Fibroblast of gingiva (primary cell): ENCODE measurements around the gene PAX2.

ENCODE experiments used
- DNase-seq: peaks from one replicate; pipeline ENCODE4 v3.0.0-alpha.2; 2011; ENCODE audit warnings: low read depth

PAX2 gene

DNA sequence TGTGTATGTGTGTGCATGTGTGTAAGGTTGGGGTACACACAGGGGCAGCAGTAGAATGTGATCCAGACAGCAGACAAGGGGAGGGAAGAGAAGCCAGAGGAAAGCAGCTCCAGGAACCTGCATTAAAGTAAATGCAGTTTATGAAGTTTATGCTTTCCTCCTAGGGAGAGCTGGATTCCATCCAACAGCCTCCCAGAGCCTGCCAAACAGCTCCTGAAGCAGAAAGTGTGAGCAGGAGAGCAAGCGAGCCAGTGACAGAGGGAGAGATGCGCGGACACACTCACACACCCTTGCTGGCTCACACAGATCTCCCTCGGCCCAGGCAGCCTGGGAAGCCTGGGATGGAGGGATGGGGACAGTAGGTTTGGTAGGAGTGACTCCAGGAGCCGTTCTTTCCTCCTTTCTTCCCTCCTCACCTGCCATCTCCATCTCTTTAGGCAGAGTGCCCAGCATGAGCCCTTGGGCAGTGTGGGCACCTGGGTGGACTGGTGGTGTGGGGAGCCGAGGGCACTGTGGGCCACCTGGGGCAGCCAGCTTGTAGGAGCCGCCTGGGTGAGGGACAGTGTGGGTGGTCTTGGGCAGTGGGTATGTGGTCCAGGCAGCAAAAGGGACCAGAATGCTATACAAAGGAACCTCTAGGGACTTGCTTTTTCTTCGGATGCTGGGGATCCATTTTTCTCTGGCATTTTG lies 46.1 kb downstream of the PAX2 start:
- no peak for DNase-seq

DNA sequence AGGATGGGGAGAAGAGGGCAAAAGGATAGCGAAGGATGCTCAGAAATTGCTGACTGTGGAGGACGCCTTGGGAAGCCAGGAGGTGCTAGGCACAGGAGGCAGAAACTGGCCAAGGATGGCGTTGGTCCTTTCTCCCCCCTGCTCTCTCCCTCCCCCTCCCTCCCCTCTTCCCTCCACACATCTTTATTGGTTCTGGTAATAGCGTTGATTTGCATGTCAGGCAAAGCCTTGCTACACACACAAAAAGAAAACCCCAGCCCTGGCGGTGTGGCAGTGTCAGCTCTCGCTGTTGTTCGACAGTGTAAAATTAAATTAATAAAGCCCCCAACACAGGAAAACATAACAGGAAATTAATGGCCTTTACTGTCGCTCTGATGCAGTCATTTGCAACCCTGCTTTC lies 47.2 kb downstream of the PAX2 start:
- no peak for DNase-seq

DNA sequence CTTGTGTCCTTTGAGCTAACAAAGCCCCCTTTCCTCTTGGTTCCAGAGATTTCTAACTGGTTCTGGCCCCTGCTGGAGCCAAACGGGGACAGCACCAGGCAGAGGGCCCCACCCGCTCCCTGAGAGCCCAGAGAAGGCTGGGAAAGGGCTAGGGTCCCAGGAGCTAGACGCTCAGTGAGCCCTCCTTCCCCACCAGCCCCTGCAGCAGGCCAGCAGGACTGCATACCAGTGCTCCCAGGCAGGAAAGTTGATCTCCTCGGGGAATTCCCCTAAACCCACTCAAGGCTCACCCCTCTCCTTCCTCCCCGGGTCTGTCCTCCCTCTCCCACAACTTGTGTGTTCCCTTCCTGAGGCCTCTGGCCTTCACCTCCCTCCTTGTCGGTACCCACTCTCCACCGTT lies 47.7 kb downstream of the PAX2 start:
- no peak for DNase-seq

DNA sequence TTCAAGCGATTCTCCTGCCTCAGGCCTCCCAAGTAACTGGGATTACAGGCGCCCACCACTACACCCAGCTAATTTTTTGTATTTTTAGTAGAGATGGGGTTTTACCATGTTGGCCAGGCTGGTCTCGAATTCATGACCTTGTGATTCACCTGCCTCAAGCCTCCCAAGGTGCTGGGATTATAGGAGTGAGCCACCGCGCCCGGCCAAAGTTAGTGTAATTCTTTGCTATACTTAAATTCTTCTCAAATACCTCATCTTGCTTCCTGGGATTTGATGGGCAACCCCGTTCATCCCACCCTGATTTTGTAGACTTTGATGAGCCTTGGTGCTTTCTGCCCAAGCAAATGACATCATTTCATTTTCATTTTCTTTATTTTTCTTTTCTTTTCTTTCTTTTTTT lies 54.5 kb downstream of the PAX2 start:
- no peak for DNase-seq

DNA sequence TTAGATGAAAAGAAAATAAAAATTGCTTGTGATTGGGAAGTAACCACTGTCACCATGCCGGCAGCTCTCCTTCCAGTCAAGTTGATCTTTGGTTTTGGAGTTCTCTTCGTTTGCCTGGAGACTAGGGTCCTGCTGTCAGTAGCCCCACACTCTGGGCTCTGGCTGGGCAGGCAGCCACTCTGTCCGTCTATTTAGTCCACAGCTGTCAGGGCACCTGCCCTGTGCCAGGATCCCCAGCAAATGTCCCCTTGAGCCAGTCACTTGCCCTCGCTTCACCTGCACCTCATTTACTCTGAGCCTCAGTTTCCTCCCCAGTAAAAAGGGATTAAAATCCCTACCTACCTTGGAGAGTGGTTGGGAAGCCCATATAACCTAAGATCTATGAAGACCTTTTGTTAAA lies 55.5 kb downstream of the PAX2 start:
- DNase-seq: no peak

DNA sequence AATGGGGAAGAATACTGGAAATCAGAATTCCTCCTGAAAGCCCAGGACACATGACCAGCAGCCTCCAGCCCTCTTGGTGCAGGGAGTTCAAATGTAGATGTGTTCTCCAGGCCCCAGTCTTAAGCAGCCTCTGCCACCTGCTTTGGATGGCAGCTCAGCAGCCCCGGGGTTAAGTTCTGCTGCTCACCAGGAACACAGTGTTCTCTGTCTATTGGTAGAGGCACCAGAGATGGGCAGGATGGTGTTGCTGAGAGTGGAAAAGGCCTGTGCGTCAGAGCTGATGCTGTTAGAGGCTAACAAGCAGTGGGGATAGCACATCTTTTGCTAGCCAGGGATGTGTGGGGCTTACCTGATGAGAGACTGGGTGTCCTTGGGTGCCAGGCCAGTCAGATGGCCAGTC lies 56.8 kb downstream of the PAX2 start:
- no peak for DNase-seq

DNA sequence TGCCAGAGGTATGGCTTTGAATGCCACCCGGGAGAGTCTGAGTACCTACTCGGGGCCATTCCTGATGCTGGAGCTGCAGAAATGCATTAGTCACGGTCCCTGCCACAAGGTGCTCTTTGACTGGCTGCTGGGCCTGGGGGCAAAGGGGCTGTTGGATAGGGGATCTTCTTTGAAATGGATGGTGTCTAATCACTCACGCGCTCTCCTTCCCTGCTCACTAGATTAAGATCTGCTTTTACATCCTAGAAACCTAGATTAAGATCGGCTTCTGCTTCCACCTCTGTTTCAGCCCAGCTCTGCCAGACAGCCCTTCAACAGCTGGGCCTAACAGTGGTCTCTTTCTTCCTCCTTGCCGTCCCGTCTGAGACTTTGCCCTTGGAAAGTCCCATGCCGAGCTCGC lies 57.2 kb downstream of the PAX2 start:
- DNase-seq: no peak

DNA sequence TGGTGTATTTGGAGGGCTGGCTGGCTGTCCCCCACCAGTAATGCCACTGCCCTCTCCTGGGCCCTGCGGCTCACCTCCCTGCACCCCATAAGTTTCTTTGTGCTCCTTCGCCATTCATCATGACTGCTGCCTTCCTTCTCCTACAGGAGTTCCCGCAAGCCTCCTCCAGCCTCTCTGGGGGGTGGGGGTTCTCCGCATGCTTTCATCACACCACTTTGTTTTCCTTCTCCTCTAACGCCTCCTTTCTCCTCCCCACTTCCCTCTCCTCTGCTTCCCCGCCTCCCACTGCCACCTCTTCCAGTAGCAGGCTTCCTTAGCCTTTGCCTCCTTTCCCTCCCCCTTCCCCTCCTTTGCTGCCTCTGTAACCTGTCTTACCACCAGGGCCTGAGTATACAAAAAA lies 58.1 kb downstream of the PAX2 start:
- no peak for DNase-seq

DNA sequence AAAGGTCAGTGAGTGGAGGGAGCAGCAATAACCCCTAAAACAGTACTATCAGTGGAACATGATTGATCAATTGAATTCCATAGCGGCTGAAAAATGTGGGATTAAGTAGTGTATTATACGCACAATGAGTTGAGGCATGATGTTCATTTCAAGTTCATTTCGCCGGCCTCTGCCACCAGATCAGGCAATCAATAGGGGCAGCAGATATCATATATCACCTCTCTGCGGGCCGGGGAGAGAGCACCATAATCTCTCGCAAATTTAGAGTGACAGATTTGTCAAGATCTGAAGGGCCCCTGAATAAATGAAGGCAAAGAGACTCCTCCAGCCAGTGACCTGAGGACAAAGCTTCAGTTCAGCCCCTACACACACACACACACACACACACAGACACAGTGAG lies 58.5 kb downstream of the PAX2 start:
- no peak for DNase-seq

DNA sequence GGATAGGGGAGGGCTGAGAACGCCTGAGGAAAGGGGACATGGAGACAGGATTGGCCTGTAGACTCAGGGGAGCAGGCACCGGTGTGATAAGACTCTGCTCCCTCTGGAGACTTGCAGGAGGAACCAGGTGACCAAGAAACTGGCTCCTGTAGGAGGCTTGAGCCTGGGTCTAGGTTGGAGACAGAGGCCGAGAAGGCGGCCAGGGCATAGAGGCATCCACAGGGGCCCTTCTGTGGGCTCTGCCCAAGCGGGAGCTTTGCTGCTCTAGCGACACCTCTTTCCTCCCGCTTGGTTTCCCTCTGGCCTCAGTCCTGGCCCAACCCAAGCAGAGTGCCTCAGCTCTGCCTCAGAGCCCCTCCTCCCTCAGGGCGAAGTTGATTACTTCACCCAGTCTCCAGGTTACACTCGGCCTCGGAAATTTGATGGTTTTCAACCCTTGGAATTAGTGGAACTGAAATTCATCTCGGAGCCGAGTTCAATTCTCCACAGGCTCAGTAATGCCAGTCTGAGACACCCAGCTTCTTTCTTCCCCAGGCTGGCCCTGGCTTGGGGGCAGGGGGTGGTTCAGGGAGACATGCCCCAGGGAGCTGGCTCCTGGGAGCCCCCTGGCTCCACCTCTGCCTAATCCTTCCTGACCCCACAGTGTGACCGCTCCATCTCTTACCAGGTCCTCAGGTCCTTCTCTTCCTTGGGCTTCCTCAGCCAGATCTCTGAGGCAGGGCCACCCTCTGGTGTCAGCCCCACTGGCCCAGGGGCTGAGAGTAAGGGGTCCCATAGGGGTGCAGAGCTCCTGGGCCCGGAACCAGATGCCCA lies 60.4 kb downstream of the PAX2 start:
- DNase-seq: no peak

DNA sequence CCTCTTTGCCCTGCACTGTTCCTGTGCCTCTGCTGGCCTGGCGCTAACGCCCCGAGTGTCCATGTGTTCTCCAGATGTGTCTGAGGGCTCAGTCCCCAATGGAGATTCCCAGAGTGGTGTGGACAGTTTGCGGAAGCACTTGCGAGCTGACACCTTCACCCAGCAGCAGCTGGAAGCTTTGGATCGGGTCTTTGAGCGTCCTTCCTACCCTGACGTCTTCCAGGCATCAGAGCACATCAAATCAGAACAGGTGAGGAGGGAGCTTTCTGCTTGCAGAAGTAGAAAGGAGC lies 60.9 kb downstream of the PAX2 start:
- DNase-seq: no peak

DNA sequence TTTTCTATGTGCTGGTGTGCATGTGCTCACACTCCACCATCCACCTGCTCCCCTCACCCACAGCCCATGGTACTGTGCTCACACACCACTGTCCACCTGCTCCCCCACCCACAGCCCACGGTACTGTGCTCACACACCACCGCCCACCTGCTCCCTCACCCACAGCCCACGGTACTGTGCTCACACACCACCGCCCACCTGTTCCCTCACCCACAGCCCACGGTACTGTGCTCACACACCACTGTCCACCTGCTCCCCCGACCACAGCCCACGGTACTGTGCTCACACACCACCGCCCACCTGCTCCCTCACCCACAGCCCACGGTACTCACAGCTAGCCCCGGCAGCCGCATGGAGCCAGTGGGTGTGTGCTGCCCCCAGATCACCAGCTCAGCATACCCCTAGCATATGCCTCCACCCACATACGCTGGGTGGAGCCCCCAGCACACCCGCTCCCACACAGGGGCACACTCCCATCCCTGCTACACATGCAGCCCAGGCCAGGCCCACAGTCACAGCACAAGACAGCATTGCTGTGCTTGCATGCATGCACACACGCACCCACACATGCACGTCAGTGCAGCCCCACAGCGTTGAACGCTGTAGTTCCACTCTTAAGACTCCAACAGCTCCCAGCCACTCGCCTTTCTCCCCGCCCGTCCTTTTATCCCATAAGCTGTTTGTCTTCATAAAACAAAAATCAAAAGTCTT lies 62.0 kb downstream of the PAX2 start:
- DNase-seq: no peak

DNA sequence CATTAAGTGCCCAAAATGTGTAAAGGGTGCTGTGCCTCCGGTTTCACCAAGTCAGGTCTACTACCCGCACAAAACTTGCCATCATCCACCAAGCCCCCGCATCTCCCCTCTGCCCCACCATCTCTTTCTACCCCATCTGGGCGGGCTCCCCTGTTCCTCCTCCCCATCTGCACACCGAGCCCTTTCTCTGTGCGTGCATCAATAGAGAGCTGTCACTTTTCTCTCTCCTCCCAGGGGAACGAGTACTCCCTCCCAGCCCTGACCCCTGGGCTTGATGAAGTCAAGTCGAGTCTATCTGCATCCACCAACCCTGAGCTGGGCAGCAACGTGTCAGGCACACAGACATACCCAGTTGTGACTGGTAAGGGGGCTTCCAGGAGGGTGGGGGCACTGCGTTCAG lies 63.5 kb downstream of the PAX2 start:
- no peak for DNase-seq

DNA sequence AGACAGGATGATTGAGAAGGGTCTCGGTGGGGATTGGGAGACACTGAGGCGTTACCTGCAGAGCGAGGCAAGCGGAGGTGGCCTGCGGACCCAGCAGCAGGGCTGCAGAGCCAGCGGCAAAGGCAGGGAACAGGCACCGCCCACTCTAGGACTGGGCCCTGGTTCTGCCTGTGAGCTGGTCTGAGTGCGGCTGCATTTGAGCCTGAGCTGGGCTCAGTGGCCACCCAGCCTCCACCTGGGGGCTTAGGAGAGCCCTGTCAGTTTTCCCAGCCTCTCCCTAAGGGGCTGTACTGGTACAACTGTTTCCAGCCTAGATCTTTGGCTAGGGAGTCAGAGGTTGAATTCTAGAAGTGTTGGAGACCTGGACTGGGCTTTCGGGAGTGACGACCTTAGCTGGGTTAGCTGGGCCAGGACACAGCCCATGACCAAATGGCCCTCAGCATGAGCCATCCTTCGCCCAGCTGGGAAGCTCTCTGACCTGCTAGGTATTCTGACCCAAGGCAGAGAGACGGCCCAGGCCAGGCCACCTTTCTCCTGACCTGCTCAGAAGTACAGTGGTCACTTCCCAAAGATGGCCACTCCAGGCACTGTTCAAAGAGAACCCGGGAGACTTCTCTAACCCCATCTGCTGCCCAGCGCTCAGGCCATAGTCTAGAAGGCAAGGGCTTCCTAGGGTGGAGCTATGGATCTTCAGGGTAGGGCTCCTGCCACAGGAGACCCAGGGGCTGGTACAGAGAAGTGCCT lies 64.9 kb downstream of the PAX2 start:
- no peak for DNase-seq

DNA sequence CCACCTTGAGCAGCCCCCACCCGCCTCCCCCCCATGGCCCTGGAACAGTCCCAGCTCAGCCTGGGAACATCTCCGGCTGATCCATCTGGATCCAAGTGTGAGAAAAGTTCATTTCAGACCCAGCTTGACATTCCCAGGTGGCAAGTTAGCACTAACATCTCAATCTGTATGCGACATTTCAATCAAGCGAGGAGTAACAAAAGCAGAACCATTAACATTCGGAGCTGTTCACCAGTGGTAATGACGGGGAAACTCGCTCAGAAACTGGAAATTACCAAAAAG lies 65.4 kb downstream of the PAX2 start:
- DNase-seq: no peak

DNA sequence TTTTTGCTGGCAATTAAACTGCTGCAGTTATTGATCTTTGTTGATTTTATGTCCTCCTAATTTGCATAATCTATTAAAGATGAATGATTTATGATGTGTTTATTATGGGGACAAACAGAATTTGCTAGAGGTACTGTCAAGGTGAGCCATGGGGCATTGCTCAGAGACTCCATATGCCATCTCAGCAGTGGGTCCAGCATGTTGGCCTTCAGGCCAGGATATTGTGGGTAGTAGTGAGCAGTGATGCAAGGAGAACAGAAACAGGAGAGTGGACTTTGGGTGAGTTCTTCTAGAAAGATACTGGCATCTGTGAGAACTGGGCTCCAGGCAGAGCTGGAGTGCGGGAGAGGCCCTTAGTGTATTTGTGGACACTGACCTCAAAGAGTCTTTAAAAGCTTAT lies 65.9 kb downstream of the PAX2 start:
- no peak for DNase-seq

DNA sequence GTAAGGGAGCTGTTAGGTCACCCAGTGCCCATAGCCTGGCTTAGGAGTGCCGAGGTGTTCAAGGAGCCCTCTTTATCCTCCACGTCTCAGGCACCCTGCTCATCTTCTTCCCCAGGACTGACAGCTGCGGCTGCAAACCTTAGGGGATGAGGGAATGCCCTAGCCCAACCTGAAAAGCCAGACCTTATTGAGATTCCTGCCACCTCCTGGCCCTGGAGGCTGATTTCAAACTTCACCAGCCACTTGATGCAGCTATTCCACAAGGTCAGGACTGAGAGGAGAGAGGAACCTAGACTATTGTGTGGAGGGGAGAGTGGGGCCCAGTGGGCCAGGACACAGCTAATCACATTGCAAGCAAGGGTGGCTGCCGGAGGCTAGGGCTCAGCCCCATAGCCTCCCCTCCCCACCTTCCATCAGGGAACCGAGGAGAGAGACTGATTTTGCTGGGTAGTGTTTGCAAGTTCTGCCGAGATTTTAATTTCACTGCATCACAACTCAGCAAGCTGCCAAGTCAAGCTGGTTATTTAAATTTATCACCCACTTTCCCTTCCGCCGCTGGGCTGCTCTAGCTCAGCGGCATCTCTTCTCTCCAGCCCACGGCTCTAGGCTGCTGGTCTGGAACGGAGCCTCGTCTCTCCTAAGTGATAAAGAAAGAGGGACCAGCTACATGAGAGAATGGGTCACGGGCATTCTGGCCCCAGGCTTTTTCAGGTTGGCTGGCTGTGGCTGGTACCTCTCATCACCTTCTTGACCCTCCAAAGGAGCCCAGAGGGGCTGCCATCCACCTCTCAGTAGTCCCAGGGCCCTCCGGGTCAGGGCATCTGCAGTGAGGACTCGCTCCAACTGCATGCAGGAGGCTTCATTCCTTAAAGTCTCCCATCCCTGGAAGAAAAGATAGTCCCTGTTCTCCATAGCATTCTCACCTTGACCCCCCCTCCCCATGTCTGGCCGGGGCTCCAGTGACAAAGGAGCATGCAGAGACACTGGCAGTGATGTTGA lies 66.7 kb downstream of the PAX2 start:
- no peak for DNase-seq

DNA sequence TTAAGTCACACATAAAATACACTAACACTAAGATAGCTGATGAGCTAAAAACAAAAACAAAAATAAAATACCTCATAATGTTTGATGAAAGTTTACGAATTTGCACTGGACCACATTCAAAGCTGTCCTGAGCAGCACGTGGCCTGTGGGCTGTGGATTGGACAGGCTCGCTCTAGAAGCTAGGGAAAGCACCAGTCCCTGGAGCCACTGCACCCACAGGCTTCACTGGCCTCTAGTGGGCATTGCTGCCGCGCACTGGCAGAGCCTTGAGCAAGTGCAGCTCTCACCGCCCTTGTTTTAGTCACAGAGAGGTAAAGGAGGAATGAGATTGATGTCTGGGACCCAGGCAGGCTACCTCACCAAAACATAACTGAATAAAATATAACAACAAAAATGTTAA lies 67.6 kb downstream of the PAX2 start:
- no peak for DNase-seq

DNA sequence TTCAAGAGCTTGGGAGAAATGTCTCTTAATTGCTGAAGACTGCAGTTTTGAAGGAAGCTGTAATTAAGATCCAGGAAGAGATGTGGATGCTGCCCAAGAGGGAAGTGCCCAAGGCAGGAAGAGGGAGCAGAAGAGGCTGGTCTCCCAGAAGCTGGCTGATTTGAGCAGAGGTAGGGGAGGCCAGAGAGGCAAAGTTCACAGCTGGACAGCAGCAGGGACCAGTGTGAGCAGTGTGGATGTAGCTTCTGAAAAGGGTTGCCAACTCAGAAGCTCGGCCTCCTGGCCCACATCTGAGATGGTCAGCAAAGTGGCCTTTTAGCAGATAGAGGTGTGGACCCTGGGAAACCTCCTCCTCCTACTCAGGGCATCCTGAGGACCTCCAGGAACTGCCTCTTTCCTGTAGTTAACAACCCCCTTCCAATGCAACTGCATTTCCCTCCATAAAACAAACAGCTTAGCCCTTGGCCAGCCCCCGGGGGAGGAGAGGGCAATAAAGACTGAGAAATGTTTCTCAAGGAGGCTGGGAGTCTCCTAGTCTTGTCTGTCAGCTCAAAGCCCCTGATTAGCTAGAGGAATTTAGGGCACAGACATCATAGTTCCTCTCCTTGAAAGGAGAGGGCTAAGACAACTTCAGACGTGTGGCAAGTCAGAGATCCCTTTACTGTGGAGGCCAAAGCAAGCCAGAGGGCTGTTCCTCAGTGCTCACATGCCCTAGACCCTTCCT lies 69.5 kb downstream of the PAX2 start:
- no peak for DNase-seq

DNA sequence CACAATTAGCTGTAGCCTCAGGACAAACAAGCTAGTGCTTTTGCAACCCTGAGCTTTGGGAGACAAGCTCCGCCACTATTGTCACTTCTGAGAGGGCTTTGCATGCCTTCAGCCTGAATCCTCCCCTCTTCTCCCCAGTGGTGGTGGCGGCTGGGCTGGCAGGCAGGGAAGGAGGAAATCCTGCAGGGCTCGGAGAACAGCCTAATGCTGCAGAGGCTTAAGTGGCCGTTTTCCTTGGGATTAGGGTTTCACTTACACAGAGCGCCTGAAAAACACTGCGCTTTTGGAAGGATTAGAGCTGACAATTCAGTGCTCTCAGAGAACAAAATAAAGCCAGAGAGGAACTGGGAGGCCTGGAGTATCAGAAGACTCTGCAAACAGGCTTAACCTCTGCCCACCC lies 71.3 kb downstream of the PAX2 start:
- DNase-seq: no peak

DNA sequence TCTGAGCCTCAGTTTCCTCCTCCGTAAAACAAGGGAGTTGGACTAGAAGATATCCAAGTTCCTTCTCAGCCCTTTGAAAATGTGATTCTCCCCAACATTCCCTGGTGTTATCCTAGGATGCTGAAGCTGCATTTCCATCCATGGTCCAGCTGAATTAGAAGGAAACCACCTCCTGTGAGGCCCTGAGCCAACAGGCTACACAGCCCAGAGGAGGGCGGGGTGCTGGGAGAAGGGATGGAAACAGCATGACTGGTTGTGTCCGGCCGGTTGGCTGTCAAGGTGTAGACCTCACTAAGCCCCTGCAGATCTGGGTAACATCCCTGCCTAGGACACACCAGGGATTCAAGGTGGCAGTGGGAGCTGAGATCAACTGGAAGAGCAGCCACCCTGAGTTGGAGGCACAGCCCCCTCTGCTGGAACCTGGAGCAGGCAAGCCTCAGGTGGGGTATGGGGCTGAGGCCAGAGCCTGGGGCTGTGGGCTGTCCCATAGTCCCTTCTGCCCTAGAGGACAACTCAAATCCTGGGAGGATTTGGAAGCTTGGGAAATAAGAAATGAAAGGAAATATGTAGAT lies 72.0 kb downstream of the PAX2 start:
- no peak for DNase-seq
